ENCODE data around the gene FLT4.
"Not testable (repeated sequence)": the region's sequence is repeated elsewhere in the genome, so short reads cannot be mapped to it uniquely, and the experiment has no call there.

- TF ChIP-seq CTCF (IDR thresholded peaks at IDR 0.05; ENCODE audit: low read depth, low read length, poor library complexity, severe bottlenecking); EZH2phosphoT487 (IDR thresholded peaks at IDR 0.05; ENCODE audit: borderline replicate concordance, low read length): not testable (repeated sequence)
These were observed 22.6 kb upstream of the FLT4 start for GRCh38 chr5:180671958-180672524.

Measured in DOHH2 (cell line).